NB4 (cell line): ENCODE measurements around the gene KNSTRN.

ENCODE experiments used
- CTCF ChIP-seq: IDR thresholded peaks from one replicate; pipeline ENCODE4 v1.5.1; 2012; ENCODE audit warnings: low read depth, low read length
- MAX ChIP-seq: IDR thresholded peaks from 2 replicates; pipeline ENCODE4 v1.6.1; 2011; ENCODE audit warnings: low read depth, low read length
- MYC ChIP-seq: IDR thresholded peaks from 2 replicates; pipeline ENCODE4 v1.6.1; 2011; ENCODE audit warnings: low read depth, low read length
- POLR2A ChIP-seq: IDR thresholded peaks from 2 replicates; pipeline ENCODE4 v1.6.1; 2011; ENCODE audit warnings: mild to moderate bottlenecking; ENCODE audit not compliant: insufficient read length; ENCODE audit errors: extremely low read depth

DNA sequence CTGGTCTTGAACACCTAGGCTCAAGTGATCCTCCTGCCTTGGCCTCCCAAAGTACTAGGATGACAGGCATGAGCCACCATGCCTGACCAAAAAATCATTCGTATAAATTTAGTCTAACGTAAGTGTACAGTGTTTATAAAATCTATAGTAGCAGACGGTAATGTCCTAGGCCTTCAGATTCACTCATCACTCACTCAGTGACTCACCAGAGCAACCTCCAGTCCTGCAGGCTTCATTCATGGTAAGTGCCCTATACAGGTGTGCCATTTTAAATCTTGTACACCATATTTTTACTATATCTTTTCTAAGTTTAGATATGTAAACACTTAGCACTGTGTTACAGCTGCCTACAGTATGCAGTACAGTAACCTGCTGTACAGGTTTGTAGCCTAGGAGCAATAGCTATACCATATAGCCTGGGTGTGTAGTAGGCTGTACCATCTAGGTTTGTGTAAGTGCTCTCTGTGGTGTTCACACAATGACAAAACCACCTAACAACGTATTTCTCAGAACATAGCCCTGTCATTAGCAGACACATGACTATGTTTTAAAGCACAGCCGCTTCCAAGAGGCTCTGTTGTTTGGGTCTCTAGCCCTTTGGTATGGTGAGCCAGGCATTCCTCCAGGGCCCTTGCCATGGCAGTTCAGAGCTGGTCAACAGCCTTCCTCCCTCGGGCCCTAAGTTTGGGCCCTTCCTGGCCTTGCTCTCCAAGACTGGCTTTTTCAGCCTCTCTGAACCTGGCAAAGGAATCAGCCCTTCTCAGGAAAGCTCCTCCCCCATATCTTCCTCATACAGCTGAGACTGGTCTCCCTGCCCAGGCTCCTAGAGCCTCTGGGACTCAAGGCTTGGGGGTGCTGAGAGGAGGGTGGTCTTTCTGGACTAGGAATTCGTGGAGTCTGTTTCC lies 39.9 kb upstream of the KNSTRN start:
- TF ChIP-seq CTCF, result no peak
- no peak for TF ChIP-seq MYC
- no peak for TF ChIP-seq POLR2A
- TF ChIP-seq MAX, result no peak
